WTC11 (cell line): ENCODE measurements around the gene PPM1B. TPM values are rescaled to one million over a fixed set of nuclear protein-coding genes. Genes with fewer than 3 reads are reported as not detected.

Source experiments
- ATAC-seq: fragments of 200-7000 bp; cut with Tn5 transposase; 2 replicates; pipeline ENCODE4 v1.10.0; 2021; ENCODE audit warnings: mild to moderate bottlenecking, moderate library complexity
- CTCF ChIA-PET: fragments of 300-600 bp; sonication (Branson Sonifier 250); formaldehyde crosslinking; loops from one replicate; lab custom pipeline; 2021; ENCODE audit warnings: antibody characterized with exemption; lab: Charles Lee
- POLR2A ChIA-PET: fragments of 350-600 bp; sonication (Branson Sonifier 250); formaldehyde crosslinking; loops from one replicate; lab custom pipeline; 2021; ENCODE audit warnings: antibody characterized with exemption; lab: Charles Lee
- DNase-seq: peaks from one replicate; pipeline ENCODE4 v3.0.0; 2021; ENCODE audit warnings: low spot score
- H3K27ac Mint-ChIP-seq: 2 replicates; pipeline ENCODE4 v1.8.0; 2021; ENCODE audit warnings: mixed read lengths
- H3K27me3 Mint-ChIP-seq: 2 replicates; pipeline ENCODE4 v1.8.0; 2021; ENCODE audit warnings: low read depth, mild to moderate bottlenecking, moderate library complexity, mixed read lengths
- H3K36me3 Mint-ChIP-seq: 2 replicates; pipeline ENCODE4 v1.8.0; 2021; ENCODE audit warnings: mixed read lengths
- H3K4me1 Mint-ChIP-seq: 2 replicates; pipeline ENCODE4 v1.8.0; 2022; ENCODE audit warnings: mixed read lengths
- H3K4me3 Mint-ChIP-seq: 2 replicates; pipeline ENCODE4 v1.8.0; 2021; ENCODE audit warnings: mild to moderate bottlenecking, moderate library complexity, mixed read lengths
- H3K9me3 Mint-ChIP-seq: 2 replicates; pipeline ENCODE4 v1.8.0; 2021; ENCODE audit warnings: mixed read lengths
- AR ChIP-seq: fragments of 250-450 bp; sonication (Bioruptor Pico); IDR thresholded peaks from 2 replicates; pipeline ENCODE4 v1.9.0; 2021; ENCODE audit warnings: mild to moderate bottlenecking
- ATF1 ChIP-seq: sonication (generic); formaldehyde crosslinking; IDR thresholded peaks from 2 replicates; pipeline ENCODE4 v1.8.1; 2023; ENCODE audit warnings: mild to moderate bottlenecking, moderate library complexity, missing genetic modification reagents
- ELF4 ChIP-seq: sonication (generic); formaldehyde crosslinking; IDR thresholded peaks from 2 replicates; pipeline ENCODE4 v1.8.1; 2022; ENCODE audit warnings: low read depth, mild to moderate bottlenecking, moderate library complexity, missing genetic modification reagents
- EMX1 ChIP-seq: fragments of 250-450 bp; sonication (Bioruptor Pico); IDR thresholded peaks from 2 replicates; pipeline ENCODE4 v1.8.0; 2021; ENCODE audit warnings: mild to moderate bottlenecking
- FOXP4 ChIP-seq: sonication (generic); formaldehyde crosslinking; IDR thresholded peaks from 2 replicates; pipeline ENCODE4 v1.8.0; 2022; ENCODE audit warnings: mild to moderate bottlenecking, missing genetic modification reagents
- HMGA2 ChIP-seq: fragments of 250-450 bp; sonication (Bioruptor Pico); IDR thresholded peaks from 2 replicates; pipeline ENCODE4 v1.4.0; 2021; ENCODE audit warnings: mild to moderate bottlenecking, moderate library complexity
- HMGXB4 ChIP-seq: sonication (generic); formaldehyde crosslinking; IDR thresholded peaks from 2 replicates; pipeline ENCODE4 v1.8.1; 2023; ENCODE audit warnings: mild to moderate bottlenecking, moderate library complexity, missing genetic modification reagents
- JAZF1 ChIP-seq: fragments of 250-450 bp; sonication (Bioruptor Pico); IDR thresholded peaks from 2 replicates; pipeline ENCODE4 v1.9.0; 2021; ENCODE audit warnings: moderate library complexity, mild to moderate bottlenecking, inconsistent platforms
- JUN ChIP-seq: sonication (generic); formaldehyde crosslinking; IDR thresholded peaks from 2 replicates; pipeline ENCODE4 v1.8.0; 2023; ENCODE audit warnings: mild to moderate bottlenecking, missing genetic modification reagents
- MAX ChIP-seq: sonication (generic); formaldehyde crosslinking; IDR thresholded peaks from 2 replicates; pipeline ENCODE4 v1.8.0; 2022; ENCODE audit warnings: mild to moderate bottlenecking, missing genetic modification reagents
- NR2C2 ChIP-seq: sonication (generic); formaldehyde crosslinking; IDR thresholded peaks from 2 replicates; pipeline ENCODE4 v1.8.0; 2022; ENCODE audit warnings: mild to moderate bottlenecking, missing genetic modification reagents
- PREB ChIP-seq: sonication (generic); formaldehyde crosslinking; IDR thresholded peaks from 2 replicates; pipeline ENCODE4 v1.8.1; 2022; ENCODE audit warnings: mild to moderate bottlenecking, missing genetic modification reagents, moderate library complexity, borderline replicate concordance
- SMAD4 ChIP-seq: sonication (generic); formaldehyde crosslinking; IDR thresholded peaks from 2 replicates; pipeline ENCODE4 v1.8.0; 2022; ENCODE audit warnings: mild to moderate bottlenecking, missing genetic modification reagents
- STAT6 ChIP-seq: sonication (generic); formaldehyde crosslinking; conservative IDR thresholded peaks from 2 replicates; pipeline ENCODE4 v1.8.1; 2023; ENCODE audit warnings: mild to moderate bottlenecking, low read depth, missing genetic modification reagents, moderate library complexity
- USF1 ChIP-seq: sonication (generic); formaldehyde crosslinking; IDR thresholded peaks from 2 replicates; pipeline ENCODE4 v1.8.0; 2022; ENCODE audit warnings: mild to moderate bottlenecking, missing genetic modification reagents
- ZBTB21 ChIP-seq: sonication (generic); formaldehyde crosslinking; IDR thresholded peaks from 2 replicates; pipeline ENCODE4 v1.8.1; 2023; ENCODE audit warnings: mild to moderate bottlenecking, missing genetic modification reagents, borderline replicate concordance
- ZNF416 ChIP-seq: fragments of 250-450 bp; sonication (Bioruptor Pico); IDR thresholded peaks from 2 replicates; pipeline ENCODE4 v1.9.0; 2021; ENCODE audit warnings: mild to moderate bottlenecking, inconsistent platforms
- ZNF423 ChIP-seq: fragments of 250-450 bp; sonication (Bioruptor Pico); IDR thresholded peaks from 2 replicates; pipeline ENCODE4 v2.1.2; 2022; ENCODE audit warnings: mild to moderate bottlenecking, moderate library complexity
- ZNF425 ChIP-seq: fragments of 250-450 bp; sonication (Bioruptor Pico); conservative IDR thresholded peaks from 2 replicates; pipeline ENCODE4 v1.9.0; 2021; ENCODE audit warnings: mild to moderate bottlenecking
- total RNA-seq: library from RNA; stranded (reverse); gene quantifications from 3 replicates; pipeline ENCODE4 v1.2.3, GENCODE V29; 2021

The PPM1B gene
- total RNA-seq, 1 experiment from 2014 or later = 96.4 TPM

GRCh38 chr2:44189104-44189503 lies 20.4 kb downstream of the PPM1B start:
- H3K9me3 Mint-ChIP-seq = 0 out of 2 replicates have a peak, but pooled peaks cover 2% of the 10 kb centered on the region
- DNase-seq = no peak
- ChIA-PET CTCF (interaction anchor here (1.1 kb wide), 1 partner anchor 12 kb away, joined by 3 read pairs; no protein-coding TSS in a partner anchor), POLR2A (no interaction called here)
- no peaks in the 10 kb centered on the region for H3K27me3 Mint-ChIP-seq
- H3K36me3 Mint-ChIP-seq = peaks cover 20% of the 10 kb centered on the region
- H3K4me1 Mint-ChIP-seq = peaks cover 60% of the 10 kb centered on the region
- no peak for ATAC-seq
- peak overlapping the region; percentile 29; the same call in 1 of the 2 replicates for H3K4me3 Mint-ChIP-seq
- no peak for TF ChIP-seq HMGA2
- no peak for TF ChIP-seq STAT6 (CRISPR knock-in tag)
- TF ChIP-seq EMX1 = no peak
- no peak for TF ChIP-seq ATF1
- no peak for TF ChIP-seq FOXP4 (CRISPR knock-in tag)
- no peak for TF ChIP-seq MAX (CRISPR knock-in tag)
- TF ChIP-seq PREB (CRISPR knock-in tag) = no peak
- TF ChIP-seq SMAD4 (CRISPR knock-in tag) = no peak
- no peak for TF ChIP-seq JAZF1 (CRISPR knock-in tag)
- TF ChIP-seq JUN (CRISPR knock-in tag) = no peak
- no peak for TF ChIP-seq ZNF416 (CRISPR knock-in tag)
- no peak for TF ChIP-seq NR2C2 (CRISPR knock-in tag)
- peak overlapping the region; percentile 91 for H3K27ac Mint-ChIP-seq

GRCh38 chr2:44190526-44190925 lies 21.9 kb downstream of the PPM1B start:
- no peak for TF ChIP-seq HMGXB4 (CRISPR knock-in tag)
- no peak for TF ChIP-seq ZNF425
- TF ChIP-seq AR = no peak
- no peak for TF ChIP-seq EMX1
- TF ChIP-seq ELF4 (CRISPR knock-in tag) = no peak
- no peak for TF ChIP-seq ZBTB21
- no peak for TF ChIP-seq ZNF423 (CRISPR knock-in tag)
- TF ChIP-seq PREB (CRISPR knock-in tag) = no peak
- TF ChIP-seq USF1 (CRISPR knock-in tag) = no peak
- TF ChIP-seq NR2C2 (CRISPR knock-in tag) = no peak
- peaks cover 22% of the 10 kb centered on the region for H3K36me3 Mint-ChIP-seq
- CTCF ChIA-PET = interaction anchor here (0.6 kb wide), 1 partner anchor 94 kb away, joined by 3 read pairs; no protein-coding TSS in a partner anchor
- no peaks in the 10 kb centered on the region for H3K27me3 Mint-ChIP-seq
- no peak overlapping the region for H3K4me3 Mint-ChIP-seq
- DNase-seq = no peak
- H3K27ac Mint-ChIP-seq = peak overlapping the region; percentile 86; the same call in 1 of the 2 replicates
- peaks cover 52% of the 10 kb centered on the region for H3K4me1 Mint-ChIP-seq
- ATAC-seq = no peak
- POLR2A ChIA-PET = no interaction called here
- 0 out of 2 replicates have a peak, but pooled peaks cover 3% of the 10 kb centered on the region for H3K9me3 Mint-ChIP-seq
